Measurements from ENCODE around the gene MCC.

MCC gene

DNA sequence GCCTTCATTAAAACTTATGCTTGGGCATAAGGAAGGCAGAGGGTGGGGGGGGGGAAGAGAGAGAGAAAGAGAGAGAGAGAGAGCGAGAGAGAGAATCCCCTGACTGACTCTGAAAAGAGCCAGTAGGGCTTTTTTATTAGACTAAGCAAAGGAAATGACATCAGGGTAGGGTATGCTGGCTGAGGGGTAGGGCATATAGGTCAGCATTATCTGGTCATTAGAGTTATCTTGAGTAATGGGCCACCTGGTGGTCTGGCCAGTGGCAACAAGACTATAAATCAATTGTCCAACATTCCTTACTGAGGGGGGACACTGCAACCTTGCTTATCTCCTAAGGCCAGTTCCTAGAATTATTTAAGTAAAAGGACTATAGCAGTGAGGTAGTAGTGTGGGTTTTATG lies 120.7 kb downstream of the MCC start:
- H3K14ac ChIP-seq (ENCODE audit: low read length): no peak overlapping the region
- no CpG with 5 or more reads among the region's 1 CpG for WGBS (ENCODE audit: extremely low coverage, insufficient coverage, insufficient read length)

DNA sequence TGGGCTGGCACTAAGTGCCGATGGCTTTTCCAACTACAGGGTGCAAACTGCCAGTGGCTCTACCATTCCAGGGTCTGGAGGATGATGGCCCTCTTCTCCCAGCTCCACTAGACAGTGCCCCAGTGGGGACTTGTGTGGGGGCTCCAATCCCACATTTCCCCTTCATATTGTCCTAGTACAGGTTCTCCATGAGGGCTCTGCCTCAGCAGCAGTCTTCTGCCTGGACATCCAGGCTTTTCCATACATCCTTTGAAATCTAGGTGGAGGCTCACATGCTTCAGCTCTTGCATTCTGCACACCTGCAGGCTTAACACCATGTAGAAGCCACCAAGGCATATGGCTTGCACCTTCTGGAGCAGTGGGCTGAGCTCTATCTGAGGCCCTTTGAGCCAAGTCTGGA lies 123.8 kb downstream of the MCC start:
- Histone ChIP-seq H3K27me3 (ENCODE audit: insufficient read depth, low read length) (no peaks in the 10 kb centered on the region), H2BK5ac (ENCODE audit: low read depth, low read length, poor library complexity) (no peak overlapping the region), H2BK120ac (ENCODE audit: insufficient read depth, low read length, poor library complexity) (no peak overlapping the region), H3K18ac (ENCODE audit: low read length) (no peak overlapping the region), H2AK5ac (ENCODE audit: low read length) (no peak overlapping the region), H4K12ac (ENCODE audit: low read depth, low read length) (no peak overlapping the region), H3K79me2 (ENCODE audit: control insufficient read depth, insufficient read depth, low read length, poor library complexity) (no peaks in the 10 kb centered on the region), H3K9me3 (ENCODE audit: insufficient read depth, low read depth, low read length) (peaks cover 6% of the 10 kb centered on the region), H3K27ac (ENCODE audit: low read depth, low read length) (no peak overlapping the region), H3K9ac (ENCODE audit: low read length) (no peak overlapping the region), H3K23ac (ENCODE audit: low read length) (no peak overlapping the region), H3K36me3 (ENCODE audit: control insufficient read depth in 1 of 2, insufficient read depth in 2 of 2, low read length in 2 of 2) (peaks cover 0 to 4% of the 10 kb centered on the region in 2 experiments), H2AFZ (ENCODE audit: insufficient read depth, low read length, poor library complexity) (no peak overlapping the region), H3K4me3 (ENCODE audit: low read depth, low read length) (no peak overlapping the region), H4K91ac (ENCODE audit: low read depth, low read length) (no peak overlapping the region), H3K14ac (ENCODE audit: low read length) (no peak overlapping the region), H3K79me1 (ENCODE audit: low read length) (no peaks in the 10 kb centered on the region), H3K4me2 (ENCODE audit: low read length) (no peak overlapping the region), H3K4me1 (ENCODE audit: control insufficient read depth in 1 of 2, insufficient read depth in 2 of 2, low read length in 2 of 2) (peaks cover 0 to 3% of the 10 kb centered on the region in 2 experiments), H4K8ac (ENCODE audit: low read depth, low read length) (no peak overlapping the region), H3K4ac (ENCODE audit: low read depth, low read length) (no peak overlapping the region), H2BK12ac (ENCODE audit: low read length) (no peak overlapping the region)
- WGBS (ENCODE audit: extremely low coverage, insufficient coverage, insufficient read length): no CpG with 5 or more reads among the region's 1 CpG
- no peak for DNase-seq

More for the DNA sequence above, 120.7 kb downstream of the MCC start:
- Histone ChIP-seq H3K79me1 (ENCODE audit: low read length) (no peaks in the 10 kb centered on the region), H4K12ac (ENCODE audit: low read depth, low read length) (no peak overlapping the region), H2BK12ac (ENCODE audit: low read length) (no peak overlapping the region), H2AK5ac (ENCODE audit: low read length) (no peak overlapping the region), H4K8ac (ENCODE audit: low read depth, low read length) (no peak overlapping the region), H3K23ac (ENCODE audit: low read length) (no peak overlapping the region), H3K27me3 (ENCODE audit: insufficient read depth, low read length) (no peaks in the 10 kb centered on the region), H3K4ac (ENCODE audit: low read depth, low read length) (no peak overlapping the region), H2BK5ac (ENCODE audit: low read depth, low read length, poor library complexity) (no peak overlapping the region), H2BK120ac (ENCODE audit: insufficient read depth, low read length, poor library complexity) (no peak overlapping the region), H2AFZ (ENCODE audit: insufficient read depth, low read length, poor library complexity) (no peak overlapping the region), H3K9me3 (ENCODE audit: insufficient read depth, low read depth, low read length) (peaks cover 6% of the 10 kb centered on the region), H3K79me2 (ENCODE audit: control insufficient read depth, insufficient read depth, low read length, poor library complexity) (no peaks in the 10 kb centered on the region), H3K4me2 (ENCODE audit: low read length) (no peak overlapping the region), H3K9ac (ENCODE audit: low read length) (no peak overlapping the region), H4K91ac (ENCODE audit: low read depth, low read length) (no peak overlapping the region), H3K36me3 (ENCODE audit: control insufficient read depth in 1 of 2, insufficient read depth in 2 of 2, low read length in 2 of 2) (peaks cover 0 to 4% of the 10 kb centered on the region in 2 experiments), H3K4me3 (ENCODE audit: low read depth, low read length) (no peak overlapping the region), H3K27ac (ENCODE audit: low read depth, low read length) (no peak overlapping the region), H3K18ac (ENCODE audit: low read length) (no peak overlapping the region), H3K4me1 (ENCODE audit: control insufficient read depth in 1 of 2, insufficient read depth in 2 of 2, low read length in 2 of 2) (peaks cover 0 to 3% of the 10 kb centered on the region in 2 experiments)
- no peak for DNase-seq

DNA sequence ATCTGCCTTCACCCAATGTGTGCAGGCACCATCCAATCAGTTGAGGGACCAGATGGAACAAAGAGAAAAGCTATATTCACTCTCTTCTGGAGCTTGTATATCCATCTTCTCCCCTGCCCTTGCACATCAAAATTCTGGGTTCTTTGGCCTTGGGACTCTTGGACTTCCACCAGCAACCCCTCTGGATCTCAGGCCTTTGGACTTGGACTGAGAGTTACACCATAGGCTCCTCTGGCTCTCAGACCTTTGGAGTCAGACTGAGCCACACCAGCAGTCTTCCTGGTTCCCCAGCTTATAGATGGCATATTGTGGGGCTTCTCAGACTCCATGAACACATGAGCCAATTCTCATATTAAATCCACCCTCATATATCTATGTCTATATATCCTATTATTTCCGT lies 126.6 kb downstream of the MCC start:
- no peaks in the 10 kb centered on the region for H3K79me2 ChIP-seq (ENCODE audit: control insufficient read depth, insufficient read depth, low read length, poor library complexity)
- H2BK5ac ChIP-seq (ENCODE audit: low read depth, low read length, poor library complexity): no peak overlapping the region
- no peak overlapping the region for H3K4ac ChIP-seq (ENCODE audit: low read depth, low read length)
- no peak overlapping the region for H4K8ac ChIP-seq (ENCODE audit: low read depth, low read length)
- no peak overlapping the region for H3K9ac ChIP-seq (ENCODE audit: low read length)
- no peak overlapping the region for H4K91ac ChIP-seq (ENCODE audit: low read depth, low read length)
- H2BK120ac ChIP-seq (ENCODE audit: insufficient read depth, low read length, poor library complexity): no peak overlapping the region
- H2AFZ ChIP-seq (ENCODE audit: insufficient read depth, low read length, poor library complexity): no peak overlapping the region
- H3K14ac ChIP-seq (ENCODE audit: low read length): no peak overlapping the region
- H2BK12ac ChIP-seq (ENCODE audit: low read length): no peak overlapping the region
- no peak overlapping the region for H3K23ac ChIP-seq (ENCODE audit: low read length)
- no peak overlapping the region for H2AK5ac ChIP-seq (ENCODE audit: low read length)
- H3K36me3 ChIP-seq (ENCODE audit: control insufficient read depth in 1 of 2, insufficient read depth in 2 of 2, low read length in 2 of 2): peaks cover 0 to 4% of the 10 kb centered on the region in 2 experiments
- no peaks in the 10 kb centered on the region for H3K79me1 ChIP-seq (ENCODE audit: low read length)
- peaks cover 6% of the 10 kb centered on the region for H3K9me3 ChIP-seq (ENCODE audit: insufficient read depth, low read depth, low read length)
- H3K4me1 ChIP-seq (ENCODE audit: control insufficient read depth in 1 of 2, insufficient read depth in 2 of 2, low read length in 2 of 2): no peaks in the 10 kb centered on the region
- no peak overlapping the region for H3K18ac ChIP-seq (ENCODE audit: low read length)
- no peak overlapping the region for H3K27ac ChIP-seq (ENCODE audit: low read depth, low read length)
- H4K12ac ChIP-seq (ENCODE audit: low read depth, low read length): no peak overlapping the region
- no peak for DNase-seq
- no peak overlapping the region for H3K4me2 ChIP-seq (ENCODE audit: low read length)
- no peaks in the 10 kb centered on the region for H3K27me3 ChIP-seq (ENCODE audit: insufficient read depth, low read length)
- WGBS (ENCODE audit: extremely low coverage, insufficient coverage, insufficient read length): 100% methylated on average over 1 of the region's 1 CpG
- H3K4me3 ChIP-seq (ENCODE audit: low read depth, low read length): no peak overlapping the region

DNA sequence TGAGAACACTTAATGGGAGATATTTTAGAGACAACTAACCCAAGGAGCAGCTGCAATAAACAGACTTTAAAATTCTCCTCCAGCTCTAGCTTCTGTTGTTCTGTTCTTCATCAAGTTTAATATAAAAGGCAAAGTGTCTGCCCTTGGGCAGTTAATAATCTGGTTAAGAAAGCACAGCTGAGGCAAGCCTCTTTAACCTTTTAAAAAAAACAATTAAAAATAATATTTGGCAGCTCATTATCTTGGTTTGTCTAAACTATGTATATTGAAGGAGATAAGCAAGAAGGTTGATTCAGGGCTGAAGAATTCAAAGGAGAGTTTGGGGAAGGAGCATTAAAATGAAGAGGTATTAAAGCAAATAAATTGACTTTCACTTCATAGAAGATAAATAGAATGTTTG lies 128.8 kb downstream of the MCC start:
- DNase-seq: no peak
- Histone ChIP-seq H3K9me3 (ENCODE audit: insufficient read depth, low read depth, low read length) (peaks cover 3% of the 10 kb centered on the region), H3K36me3 (ENCODE audit: control insufficient read depth in 1 of 2, insufficient read depth in 2 of 2, low read length in 2 of 2) (peaks cover 0 to under 1% of the 10 kb centered on the region in 2 experiments), H3K4me1 (ENCODE audit: control insufficient read depth in 1 of 2, insufficient read depth in 2 of 2, low read length in 2 of 2) (no peaks in the 10 kb centered on the region), H4K8ac (ENCODE audit: low read depth, low read length) (no peak overlapping the region), H3K4me2 (ENCODE audit: low read length) (no peak overlapping the region), H4K91ac (ENCODE audit: low read depth, low read length) (no peak overlapping the region), H2BK12ac (ENCODE audit: low read length) (no peak overlapping the region), H3K79me1 (ENCODE audit: low read length) (no peaks in the 10 kb centered on the region), H2BK5ac (ENCODE audit: low read depth, low read length, poor library complexity) (no peak overlapping the region), H3K18ac (ENCODE audit: low read length) (no peak overlapping the region), H2AFZ (ENCODE audit: insufficient read depth, low read length, poor library complexity) (no peak overlapping the region), H3K27me3 (ENCODE audit: insufficient read depth, low read length) (no peaks in the 10 kb centered on the region), H3K79me2 (ENCODE audit: control insufficient read depth, insufficient read depth, low read length, poor library complexity) (no peaks in the 10 kb centered on the region), H3K4ac (ENCODE audit: low read depth, low read length) (no peak overlapping the region), H3K9ac (ENCODE audit: low read length) (no peak overlapping the region), H2BK120ac (ENCODE audit: insufficient read depth, low read length, poor library complexity) (no peak overlapping the region), H3K23ac (ENCODE audit: low read length) (no peak overlapping the region), H3K4me3 (ENCODE audit: low read depth, low read length) (no peak overlapping the region), H2AK5ac (ENCODE audit: low read length) (no peak overlapping the region), H4K12ac (ENCODE audit: low read depth, low read length) (no peak overlapping the region), H3K14ac (ENCODE audit: low read length) (no peak overlapping the region), H3K27ac (ENCODE audit: low read depth, low read length) (no peak overlapping the region)
